Fibroblast of peridontal ligament (primary cell): ENCODE measurements around the gene STT3B.
"Not testable (repeated sequence)": the region's sequence is repeated elsewhere in the genome, so short reads cannot be mapped to it uniquely, and the experiment has no call there.

Source experiments
- DNase-seq: peaks from one replicate; pipeline ENCODE4 v3.0.0-alpha.2; 2010; ENCODE audit errors: extremely low read depth

The STT3B gene

DNA sequence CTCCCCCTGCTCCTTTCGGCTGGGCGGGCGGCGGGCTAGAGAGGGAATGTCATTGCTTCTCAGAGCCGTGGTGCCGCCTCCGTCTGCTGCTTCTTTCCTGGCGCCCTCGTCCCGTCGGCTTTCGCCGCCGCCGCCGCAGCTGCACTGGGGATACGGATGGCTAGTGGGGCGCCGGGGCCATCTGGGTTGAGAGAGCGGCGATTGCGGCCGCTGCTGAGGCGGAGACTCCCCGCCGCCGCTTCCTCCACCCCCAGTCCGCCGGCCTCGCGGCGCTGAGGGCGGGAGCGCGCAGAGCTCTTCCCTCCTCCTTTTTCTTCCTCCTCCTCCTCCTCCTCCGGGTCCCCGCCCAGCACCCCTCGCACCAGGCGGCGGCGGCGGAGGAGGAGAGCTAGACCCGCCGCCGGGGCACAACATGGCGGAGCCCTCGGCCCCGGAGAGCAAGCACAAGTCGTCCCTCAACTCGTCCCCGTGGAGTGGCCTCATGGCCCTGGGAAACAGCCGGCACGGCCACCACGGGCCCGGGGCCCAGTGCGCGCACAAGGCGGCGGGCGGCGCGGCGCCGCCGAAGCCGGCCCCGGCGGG lies at the start of gene STT3B:
Gene STT3B (plus strand): TSS at position 339 of the 582 bp plus-strand sequence. CDS start 74 bp downstream, at position 413.
- peak; percentile 72 for DNase-seq

DNA sequence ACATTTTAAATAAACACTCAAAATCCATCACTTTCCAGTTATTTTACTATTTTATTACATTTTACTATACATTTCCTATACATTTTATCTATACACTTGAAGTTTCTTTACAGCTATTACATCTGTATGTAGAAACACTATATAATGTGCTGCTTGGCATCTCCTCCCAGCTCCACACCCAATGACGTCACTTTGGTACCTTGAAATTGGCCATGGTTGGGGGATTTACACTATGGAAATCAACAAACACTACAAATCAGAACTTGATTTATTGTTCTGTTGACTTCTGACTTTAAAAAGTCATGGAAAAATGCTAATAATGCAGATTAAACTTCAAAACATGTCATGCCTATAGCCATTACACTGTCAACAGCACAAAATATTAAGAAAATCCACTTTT lies 48.9 kb upstream of the STT3B start:
- DNase-seq: no peak

DNA sequence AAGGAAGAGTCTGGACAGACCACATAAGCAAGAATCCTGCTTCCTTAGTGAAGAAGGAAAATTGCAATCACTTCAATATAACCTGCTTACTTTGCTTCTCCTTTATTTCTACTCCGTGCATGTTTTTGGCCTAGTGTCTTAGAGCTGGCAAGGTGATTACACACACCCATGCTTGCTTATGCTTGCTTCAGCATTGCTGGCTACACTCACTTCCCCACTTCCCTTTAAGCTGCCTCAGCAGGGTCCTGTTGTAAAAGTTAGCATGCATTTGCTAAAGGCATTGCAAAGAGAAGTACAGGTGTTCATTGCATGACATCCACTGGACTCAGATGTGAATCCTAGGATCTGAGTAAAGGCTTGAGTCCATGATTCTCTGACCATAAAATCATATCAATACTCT lies 47.5 kb upstream of the STT3B start:
- DNase-seq: no peak

DNA sequence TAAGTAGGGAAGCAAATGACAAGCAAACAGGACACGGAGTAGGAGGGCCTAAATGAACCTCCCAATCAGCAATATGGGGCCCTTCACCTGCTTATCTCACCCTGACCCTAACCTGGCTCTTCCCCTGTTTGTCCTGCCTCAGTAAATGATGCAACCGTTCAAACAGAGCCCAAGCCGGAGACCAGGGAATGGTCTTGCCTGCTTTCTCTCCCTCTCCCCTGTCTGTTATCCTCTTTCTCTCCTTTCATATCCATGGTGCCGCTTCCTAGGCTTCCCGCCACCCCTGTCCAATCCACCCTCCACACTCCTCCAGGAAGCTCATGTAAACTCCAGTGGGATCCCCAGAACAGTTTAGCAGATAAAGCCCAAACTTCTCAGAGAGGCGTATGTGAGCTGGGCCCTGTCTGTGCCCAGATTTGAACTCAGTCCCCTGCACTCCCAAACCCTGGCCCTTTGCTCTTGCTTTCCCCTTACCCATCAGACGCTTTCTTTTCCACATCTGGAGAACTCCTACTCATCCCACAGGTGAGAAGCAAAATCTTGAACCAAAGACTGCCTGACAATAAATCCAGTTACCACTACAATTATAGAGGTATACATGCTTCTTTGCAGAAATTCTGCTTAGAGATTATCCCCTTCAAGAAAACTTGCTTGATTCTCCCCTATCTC lies 45.7 kb upstream of the STT3B start:
- DNase-seq: no peak

DNA sequence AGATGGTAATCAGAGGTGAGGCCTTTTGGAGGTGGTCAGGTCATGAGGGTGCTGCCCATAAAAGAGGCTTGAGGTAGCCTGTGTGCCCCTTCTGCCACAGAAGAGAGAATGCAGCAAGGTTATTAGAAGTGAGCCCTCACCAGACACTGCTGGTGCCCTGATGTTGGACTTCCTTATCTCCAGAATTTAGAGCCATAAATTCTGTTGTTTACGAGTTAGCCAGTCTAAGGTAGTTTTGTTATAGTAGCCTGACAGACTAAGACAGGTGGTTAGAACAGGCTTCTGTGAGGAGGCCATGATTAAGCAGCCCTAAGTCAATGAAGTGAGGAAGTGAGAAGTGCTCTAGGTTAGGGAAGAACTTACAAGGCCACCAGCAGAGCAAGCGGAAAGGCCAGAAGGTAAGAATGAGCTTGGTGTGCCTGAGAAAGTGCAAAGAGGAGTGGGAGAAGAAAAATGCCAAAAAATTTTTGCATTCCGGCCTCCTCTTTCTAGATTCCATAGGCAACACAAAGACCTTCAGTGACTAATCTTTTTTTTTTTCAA lies 44.2 kb upstream of the STT3B start:
- no peak for DNase-seq

DNA sequence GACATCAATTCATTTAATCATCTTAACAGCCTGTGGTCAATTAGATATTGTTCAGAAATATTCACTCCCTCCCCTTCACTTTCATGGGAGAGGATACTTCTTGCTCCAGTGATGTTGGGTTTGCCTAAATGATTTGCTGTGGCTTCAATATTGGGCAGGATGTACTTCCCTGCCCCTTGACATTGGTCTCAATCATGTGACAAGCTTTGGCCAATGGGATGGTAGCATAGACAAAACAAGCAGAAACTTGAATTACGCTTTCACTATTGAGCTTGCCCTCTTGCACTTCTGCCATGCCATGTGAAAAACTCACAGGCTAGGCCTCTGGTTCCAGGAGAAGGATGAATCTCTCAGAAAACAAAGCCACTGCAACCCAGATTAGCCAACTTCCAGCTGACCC lies 42.2 kb upstream of the STT3B start:
- no peak for DNase-seq

DNA sequence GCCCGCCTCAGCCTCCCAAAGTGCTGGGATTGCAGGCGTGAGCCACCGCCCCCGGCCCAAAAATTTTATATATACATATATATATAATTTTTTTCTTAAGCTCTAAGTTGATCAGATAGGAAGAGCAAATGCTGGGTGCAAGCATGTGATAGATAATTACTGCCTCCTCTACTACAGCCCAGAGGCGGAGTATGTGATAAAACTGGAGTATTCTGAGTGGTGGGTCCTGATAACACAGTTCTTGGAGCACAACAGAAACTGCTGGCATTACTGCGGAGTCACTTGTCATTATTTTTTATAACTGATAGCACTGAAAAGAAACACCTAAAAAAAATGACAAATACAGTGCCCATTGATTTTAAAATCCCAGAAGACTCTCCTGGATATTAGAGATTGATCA lies 41.1 kb upstream of the STT3B start:
- no peak for DNase-seq

DNA sequence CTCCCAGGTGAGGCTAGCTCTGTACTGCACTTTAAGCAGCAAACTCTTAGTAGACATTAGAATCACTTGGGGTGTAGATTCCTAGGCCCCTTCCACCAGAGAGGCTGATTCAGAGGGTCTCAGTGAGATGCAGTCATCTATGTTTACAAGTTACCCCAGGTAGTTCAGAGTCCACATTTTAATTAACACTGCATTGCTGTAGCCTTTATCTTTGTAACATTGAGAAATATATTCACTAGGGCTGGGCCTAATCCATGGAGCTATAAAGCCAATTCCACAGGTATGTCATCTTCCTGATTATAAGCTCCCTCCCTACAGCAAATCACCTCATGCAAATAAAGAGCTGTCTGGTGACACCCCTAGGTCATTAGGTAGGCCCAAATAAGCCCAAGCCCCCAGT lies 39.6 kb upstream of the STT3B start:
- DNase-seq: no peak

DNA sequence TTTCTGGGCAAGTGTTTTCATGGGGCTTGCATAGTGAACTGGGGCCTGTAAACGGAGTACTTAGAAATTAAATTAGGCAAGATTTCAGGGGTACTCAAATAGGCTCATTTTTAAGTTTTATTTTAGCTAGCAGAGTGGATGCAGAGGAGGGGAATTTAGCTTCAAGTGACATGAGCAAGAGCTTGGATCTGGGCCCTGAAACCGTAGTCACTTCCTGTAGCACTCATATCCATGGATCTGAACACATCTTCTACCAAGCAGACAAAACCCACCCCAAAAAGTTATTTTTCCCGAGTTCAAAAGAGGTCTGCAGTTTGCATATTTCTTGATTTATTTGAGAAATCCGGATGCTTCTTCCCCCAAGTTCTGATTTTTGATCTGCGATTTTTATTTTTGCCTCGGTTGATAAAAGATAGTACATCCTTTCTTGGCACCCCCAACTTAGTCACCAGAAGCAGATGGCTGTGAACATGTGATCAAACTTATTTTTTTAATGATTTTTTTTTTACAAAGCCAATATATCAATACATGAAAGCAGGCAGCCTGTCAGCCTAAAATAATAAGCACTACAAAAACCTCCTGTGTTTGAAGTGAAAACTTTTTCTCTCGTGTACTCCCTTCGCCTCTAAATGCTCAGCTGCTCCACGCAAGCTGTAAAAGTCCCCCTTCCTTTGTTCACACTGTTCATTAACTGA lies 36.6 kb upstream of the STT3B start:
- DNase-seq: peak; percentile 3

DNA sequence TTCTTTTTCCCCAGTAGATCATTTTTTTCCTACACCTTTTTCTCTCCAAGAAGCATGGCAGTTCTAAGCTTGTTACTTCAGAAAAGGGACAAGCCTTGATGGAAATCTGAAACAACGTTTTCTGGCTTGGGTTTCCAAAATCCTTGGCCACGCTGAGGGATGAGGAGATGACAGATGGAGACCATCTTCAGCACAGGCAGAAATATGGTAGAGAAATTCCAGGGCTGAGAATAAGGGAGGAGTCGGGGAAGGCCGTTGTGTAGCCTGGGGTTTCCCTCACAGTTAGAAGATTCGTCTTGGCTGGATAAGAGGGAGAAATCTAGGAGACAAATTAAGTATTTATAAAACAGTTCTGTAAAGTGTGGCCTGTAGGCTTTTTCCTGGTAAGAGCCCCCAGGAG lies 33.9 kb upstream of the STT3B start:
- DNase-seq: no peak

DNA sequence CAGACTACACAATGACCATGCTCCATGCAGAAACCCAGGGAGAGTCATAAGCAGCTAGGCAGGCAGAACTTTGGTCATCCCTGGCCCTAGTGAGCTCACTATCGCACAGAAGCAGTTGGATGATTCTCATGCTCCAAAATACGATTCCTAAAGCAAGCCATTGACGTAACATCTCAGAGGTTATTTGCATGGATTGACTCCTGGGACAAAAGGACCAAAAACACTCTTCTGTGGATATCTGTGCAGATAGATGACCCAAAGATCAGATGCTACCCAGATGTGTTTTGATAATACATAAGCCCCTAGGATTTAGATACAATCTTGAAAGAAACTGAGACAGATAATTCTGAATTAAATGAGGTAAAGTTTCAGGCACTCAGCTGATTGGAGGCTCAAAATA lies 33.4 kb upstream of the STT3B start:
- no peak for DNase-seq

DNA sequence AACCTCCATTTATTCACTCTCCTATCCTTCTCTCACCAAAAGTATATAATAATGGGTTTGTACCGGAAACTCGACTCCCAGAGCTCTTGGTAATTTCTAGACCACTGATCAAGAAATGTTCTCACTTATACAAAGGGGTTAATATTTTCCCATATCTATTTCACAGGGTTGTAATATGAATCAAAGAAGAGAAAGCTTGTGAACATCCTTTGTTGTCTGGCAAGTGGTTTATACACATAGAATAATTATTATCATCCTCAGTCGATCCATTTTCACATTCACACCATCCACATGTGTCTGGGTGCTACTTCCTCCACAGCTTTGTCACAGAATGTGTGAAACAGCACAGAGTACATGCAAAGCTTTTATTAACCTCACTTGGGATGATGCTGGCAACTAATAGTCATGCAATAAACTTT lies 29.9 kb upstream of the STT3B start:
- DNase-seq: no peak

DNA sequence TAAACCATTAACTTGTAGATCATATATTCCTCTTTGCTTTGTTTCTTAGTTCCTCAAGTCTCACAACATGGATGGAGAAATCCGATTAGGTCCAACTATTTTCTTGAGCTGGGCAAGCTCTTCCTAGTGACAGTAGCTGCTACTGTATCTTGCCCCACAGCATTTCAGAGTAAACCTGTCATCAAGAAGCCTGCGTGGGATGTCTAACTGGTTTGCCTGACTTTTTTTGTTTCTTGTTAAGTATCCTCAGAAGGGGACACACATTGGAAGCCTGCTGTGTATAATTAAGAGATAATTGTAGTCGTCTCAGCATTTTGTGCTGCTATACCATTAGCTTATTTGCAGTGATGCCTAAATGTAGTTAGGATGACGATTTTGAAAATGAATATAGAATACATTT lies 29.3 kb upstream of the STT3B start:
- DNase-seq: no peak

DNA sequence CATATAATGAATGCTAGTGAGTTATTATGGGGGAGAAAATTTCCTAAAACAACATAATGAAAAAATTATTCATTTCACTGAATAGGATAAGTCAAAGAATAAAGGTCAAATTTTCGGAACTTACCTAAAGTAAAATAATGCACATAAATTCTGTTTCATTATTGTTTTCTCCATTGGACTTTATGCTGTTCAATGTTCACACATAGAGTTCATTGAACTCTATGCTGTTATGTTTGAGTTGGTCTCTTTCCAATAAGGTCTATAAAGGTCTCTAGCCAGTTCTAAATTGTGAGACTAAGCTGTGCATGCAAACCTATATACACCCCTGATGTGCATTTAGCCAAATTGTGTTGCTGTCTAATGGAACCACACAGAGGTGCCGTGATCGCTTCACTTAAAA lies 28.5 kb upstream of the STT3B start:
- DNase-seq: no peak

DNA sequence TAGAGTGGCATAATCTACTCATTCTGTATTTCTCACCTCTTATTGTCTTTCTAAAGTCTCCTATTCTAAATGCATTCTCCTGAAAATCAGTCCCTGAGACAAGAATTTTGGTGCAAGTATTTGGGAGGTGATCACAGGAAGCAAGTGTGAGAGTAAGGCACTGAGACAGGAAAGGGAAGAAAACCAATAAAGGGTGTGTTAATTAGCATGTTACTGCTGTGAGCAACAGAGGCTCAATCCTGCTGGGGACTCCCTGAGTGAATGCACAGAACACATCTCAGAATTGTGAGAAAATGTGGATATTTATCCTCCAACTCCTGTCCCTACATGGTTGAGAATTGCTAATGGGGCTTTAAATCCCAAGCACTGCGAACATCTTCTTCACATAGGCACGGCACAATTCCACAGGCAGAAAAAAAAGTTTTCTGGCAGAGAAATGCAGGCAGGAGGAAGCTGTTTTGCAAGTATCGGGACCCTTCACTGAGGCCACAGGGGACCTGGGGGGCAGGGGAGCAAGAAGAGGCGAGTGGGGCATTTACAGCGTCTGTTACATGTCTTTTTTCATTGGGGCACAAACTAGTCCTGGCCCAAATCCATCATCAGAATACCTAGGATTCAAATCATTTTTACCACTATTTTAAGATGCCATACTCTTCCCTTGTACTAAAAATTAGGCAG lies 27.2 kb upstream of the STT3B start:
- DNase-seq: no peak

DNA sequence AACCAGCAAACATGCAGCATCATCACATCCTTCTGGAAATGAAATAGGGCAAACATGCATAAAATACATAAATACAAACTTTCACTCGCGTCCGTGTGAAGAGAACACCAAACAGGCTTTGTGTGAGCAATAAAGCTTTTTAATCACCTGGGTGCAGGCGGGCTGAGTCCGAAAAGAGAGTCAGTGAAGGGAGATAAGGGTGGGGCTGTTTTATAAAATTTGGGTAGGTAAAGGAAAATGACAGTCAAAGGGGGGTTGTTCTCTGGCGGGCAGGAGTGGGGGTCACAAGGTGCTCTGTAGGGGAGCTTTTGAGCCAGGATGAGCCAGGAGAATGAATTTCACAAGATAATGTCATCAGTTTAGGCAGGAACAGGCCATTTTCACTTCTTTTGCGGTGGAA lies 26.2 kb upstream of the STT3B start:
- DNase-seq: not testable (repeated sequence)

DNA sequence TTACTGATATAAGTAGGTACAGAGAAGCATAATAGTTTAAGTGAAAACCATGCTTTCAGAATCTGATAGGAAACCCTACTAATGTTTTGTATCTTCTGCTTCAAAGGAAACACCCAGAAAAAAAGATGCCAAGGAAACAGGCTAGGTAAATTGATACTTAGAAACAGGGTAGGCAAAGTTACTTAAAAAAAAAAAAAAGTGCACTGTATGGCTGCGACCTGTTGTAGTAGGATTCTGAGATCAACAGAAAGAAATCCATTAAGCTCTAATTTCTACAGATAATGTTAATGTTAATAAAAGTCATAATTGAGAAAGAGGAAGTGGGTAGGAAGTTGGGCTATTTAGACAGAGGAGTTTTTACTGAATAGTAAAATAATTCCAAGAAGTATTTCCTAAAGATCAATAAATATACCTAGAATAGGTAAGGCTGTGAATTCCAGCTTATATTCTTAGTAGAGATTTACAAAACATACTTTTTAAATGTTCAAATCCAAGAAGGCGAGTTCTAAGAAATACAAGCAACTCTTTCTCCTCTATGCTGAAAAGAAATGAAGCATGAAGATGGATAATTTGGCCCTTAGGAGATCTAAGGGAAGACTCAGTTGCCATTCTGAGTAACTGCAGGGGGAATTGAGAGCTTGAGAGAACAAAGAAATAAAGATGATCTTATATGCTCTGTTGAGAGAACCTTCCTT lies 24.1 kb upstream of the STT3B start:
- DNase-seq: no peak

DNA sequence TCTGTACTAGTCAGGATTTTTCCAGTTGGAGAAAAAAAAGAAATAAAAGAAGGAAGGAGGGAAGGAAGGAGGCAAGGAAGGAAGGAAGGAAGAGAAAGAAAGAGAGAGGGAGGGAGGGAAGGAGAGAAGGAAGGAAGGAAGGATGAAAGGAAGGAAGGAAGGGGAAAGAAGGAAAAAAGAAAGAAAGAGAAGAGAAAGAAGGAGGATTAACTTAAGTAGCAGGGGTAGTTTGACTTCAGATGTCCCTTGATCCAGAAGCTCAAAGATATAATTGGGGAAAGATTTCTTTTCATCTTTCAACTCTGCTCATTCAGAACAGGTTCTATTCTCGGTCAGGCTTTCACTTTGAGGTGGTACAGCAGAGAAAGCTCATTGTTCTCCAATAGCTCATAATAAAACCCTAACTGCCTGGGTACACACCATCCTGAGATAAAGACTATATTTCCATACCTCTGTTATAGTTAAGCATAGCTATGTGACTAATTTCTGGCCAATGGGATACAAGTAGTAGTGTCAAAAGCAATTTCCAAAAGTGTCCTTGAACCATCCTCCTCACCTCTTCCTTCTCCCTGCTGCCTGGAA lies 23.5 kb upstream of the STT3B start:
- no peak for DNase-seq

DNA sequence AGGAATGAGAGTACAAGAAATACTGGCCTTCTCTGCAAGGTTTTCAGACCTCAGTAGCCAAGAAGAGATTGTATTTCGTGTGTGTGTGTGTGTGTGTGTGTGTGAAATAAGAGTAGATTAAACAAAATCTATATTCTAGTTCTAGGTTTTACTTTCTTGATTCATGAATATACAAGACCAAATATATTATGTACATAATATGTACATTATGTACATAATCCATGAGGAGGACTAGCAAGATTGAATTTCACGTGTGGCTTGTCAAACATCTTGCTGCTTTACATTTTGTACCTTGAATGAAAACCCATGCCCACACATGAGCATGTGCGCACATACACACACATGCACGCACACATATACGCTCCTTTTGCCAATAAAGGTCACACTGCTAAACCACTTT lies 18.2 kb upstream of the STT3B start:
- DNase-seq: no peak

DNA sequence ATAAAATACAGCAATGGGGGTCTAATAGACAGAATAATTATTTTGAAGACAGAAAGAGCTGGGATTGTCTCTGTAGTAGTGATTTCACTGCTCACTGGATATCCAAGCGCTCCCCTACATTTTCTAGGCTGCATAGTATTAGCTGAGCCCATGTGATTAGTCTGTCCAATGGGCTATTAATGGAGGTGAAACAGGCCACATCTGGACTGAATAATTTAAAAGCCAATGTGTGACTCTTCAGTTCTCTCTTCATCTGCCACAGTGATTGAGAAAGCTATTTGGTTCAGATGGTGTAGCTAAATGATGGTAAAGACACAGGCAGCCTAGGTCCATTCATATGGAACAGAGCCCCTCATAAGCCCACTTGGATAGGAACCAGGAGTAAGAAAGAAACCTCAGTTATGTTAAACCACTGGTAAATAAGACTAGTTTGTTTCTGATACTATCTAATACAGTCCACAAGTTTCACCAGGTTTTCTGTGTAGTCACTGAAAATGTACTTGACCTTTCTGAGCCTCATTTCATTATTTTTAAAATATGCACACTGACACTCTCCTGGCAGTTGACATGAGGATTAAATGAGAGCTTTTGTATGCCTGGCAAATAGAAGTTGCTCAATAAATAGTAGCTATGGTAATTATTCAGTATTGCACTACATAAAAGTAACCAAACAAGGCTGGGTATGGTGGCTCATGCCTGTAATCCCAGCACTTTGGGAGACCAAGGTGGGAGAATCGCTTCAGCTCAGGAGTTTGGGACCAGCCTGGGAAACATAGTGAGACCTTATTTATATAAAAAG lies 17.0 kb upstream of the STT3B start:
- DNase-seq: no peak

DNA sequence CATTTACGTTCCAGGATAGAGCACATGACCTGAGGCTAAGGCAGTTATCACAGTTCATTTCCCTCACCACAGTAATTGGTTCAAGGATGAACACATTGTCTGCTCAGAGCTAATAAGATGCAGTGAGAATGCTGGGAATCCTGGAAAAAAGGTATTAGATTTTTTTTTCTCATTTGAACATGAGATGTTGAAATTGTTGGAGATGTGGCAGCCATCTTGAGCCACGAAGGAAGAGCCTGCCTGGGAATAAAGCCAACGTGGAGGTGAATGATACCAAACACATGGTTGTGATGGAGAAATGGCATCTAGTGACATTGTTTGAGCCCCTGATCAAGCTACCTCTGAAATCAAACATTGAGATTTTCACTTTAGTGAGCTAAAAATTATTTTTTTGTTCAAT lies 16.0 kb upstream of the STT3B start:
- DNase-seq: no peak
